A549 (cell line): ENCODE measurements around the gene GLP2R.

Experiments
- CBX2 ChIP-seq: fragments of 200-600 bp; sonication (generic); IDR thresholded peaks from 2 replicates; pipeline ENCODE4 v1.6.1; 2016; ENCODE audit warnings: low read depth, mild to moderate bottlenecking, borderline replicate concordance
- HOXA7 ChIP-seq: fragments of 250-450 bp; sonication (Bioruptor Pico); IDR thresholded peaks from 2 replicates; pipeline ENCODE4 v1.5.0; 2020; ENCODE audit warnings: mild to moderate bottlenecking, moderate library complexity
- POLR2A ChIP-seq: IDR thresholded peaks from 2 replicates; pipeline ENCODE4 v1.6.1; 2012; ENCODE audit warnings: mild to moderate bottlenecking, low read length
- RARB ChIP-seq: fragments of 250-450 bp; sonication (Bioruptor Pico); IDR thresholded peaks from 2 replicates; pipeline ENCODE4 v1.8.0; 2021; ENCODE audit warnings: mild to moderate bottlenecking, moderate library complexity
- TF ChIP-seq, protein P1 (sequence below): fragments of >200 bp; sonication (Bioruptor Twin); formaldehyde crosslinking; IDR thresholded peaks from 3 replicates; pipeline ENCODE4 v1.5.1; 2016

- TF ChIP-seq, protein P1, sequence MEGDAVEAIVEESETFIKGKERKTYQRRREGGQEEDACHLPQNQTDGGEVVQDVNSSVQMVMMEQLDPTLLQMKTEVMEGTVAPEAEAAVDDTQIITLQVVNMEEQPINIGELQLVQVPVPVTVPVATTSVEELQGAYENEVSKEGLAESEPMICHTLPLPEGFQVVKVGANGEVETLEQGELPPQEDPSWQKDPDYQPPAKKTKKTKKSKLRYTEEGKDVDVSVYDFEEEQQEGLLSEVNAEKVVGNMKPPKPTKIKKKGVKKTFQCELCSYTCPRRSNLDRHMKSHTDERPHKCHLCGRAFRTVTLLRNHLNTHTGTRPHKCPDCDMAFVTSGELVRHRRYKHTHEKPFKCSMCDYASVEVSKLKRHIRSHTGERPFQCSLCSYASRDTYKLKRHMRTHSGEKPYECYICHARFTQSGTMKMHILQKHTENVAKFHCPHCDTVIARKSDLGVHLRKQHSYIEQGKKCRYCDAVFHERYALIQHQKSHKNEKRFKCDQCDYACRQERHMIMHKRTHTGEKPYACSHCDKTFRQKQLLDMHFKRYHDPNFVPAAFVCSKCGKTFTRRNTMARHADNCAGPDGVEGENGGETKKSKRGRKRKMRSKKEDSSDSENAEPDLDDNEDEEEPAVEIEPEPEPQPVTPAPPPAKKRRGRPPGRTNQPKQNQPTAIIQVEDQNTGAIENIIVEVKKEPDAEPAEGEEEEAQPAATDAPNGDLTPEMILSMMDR: no peak
- no peak for TF ChIP-seq RARB (CRISPR knock-in tag)
- no peak for TF ChIP-seq POLR2A
- TF ChIP-seq CBX2: no peak
- no peak for TF ChIP-seq HOXA7
Observed at GRCh38 chr17:9935408-9935807, 109.7 kb downstream of the GLP2R start.
